ENCODE measurements around the gene ABCD4.
"Not testable (repeated sequence)": the region's sequence is repeated elsewhere in the genome, so short reads cannot be mapped to it uniquely, and the experiment has no call there.

ABCD4 gene

GRCh38 chr14:74333909-74334308 lies 31.2 kb upstream of the ABCD4 start:
- H3K79me2 ChIP-seq (ENCODE audit: insufficient read depth, low read length) = no peaks in the 10 kb centered on the region
- TF ChIP-seq CTCF (IDR thresholded peaks at IDR 0.05; ENCODE audit: insufficient read depth, low read length, poor library complexity, severe bottlenecking) = no peak
- no peak for TF ChIP-seq EZH2phosphoT487 (conservative IDR thresholded peaks at IDR 0.05; ENCODE audit: low read length)
- no peak overlapping the region for H3K9ac ChIP-seq (ENCODE audit: low read length)
- no peaks in the 10 kb centered on the region for H3K27me3 ChIP-seq (ENCODE audit: low read length)
- H3K9me3 ChIP-seq (ENCODE audit: insufficient read depth, low read length) = no peaks in the 10 kb centered on the region
- no peak overlapping the region for H3K27ac ChIP-seq (ENCODE audit: low read depth, low read length)
- H2AFZ ChIP-seq (ENCODE audit: low read depth, low read length, severe bottlenecking) = no peak overlapping the region
- H3F3A ChIP-seq (ENCODE audit: insufficient read depth) = no peaks in the 10 kb centered on the region
- H4K20me1 ChIP-seq (ENCODE audit: low read depth, low read length) = no peaks in the 10 kb centered on the region
- no peak overlapping the region for H3K4me2 ChIP-seq (ENCODE audit: low read depth, low read length, poor library complexity, severe bottlenecking)
- H3K36me3 ChIP-seq (ENCODE audit: low read length) = no peaks in the 10 kb centered on the region
- H3K4me3 ChIP-seq (ENCODE audit: insufficient read depth, low read length, poor library complexity, severe bottlenecking) = no peak overlapping the region
- H3K9me2 ChIP-seq (replicated peaks; ENCODE audit: insufficient read depth, low read length) = no peaks in the 10 kb centered on the region

- not testable (repeated sequence) for H3K27me3 ChIP-seq (ENCODE audit: low read length); H3K36me3 ChIP-seq (ENCODE audit: low read length); H3K4me2 ChIP-seq (ENCODE audit: low read depth, low read length, poor library complexity, severe bottlenecking); H4K20me1 ChIP-seq (ENCODE audit: low read depth, low read length); H3K9ac ChIP-seq (ENCODE audit: low read length); H3K9me3 ChIP-seq (ENCODE audit: insufficient read depth, low read length); H3F3A ChIP-seq (ENCODE audit: insufficient read depth); H3K27ac ChIP-seq (ENCODE audit: low read depth, low read length); H3K4me3 ChIP-seq (ENCODE audit: insufficient read depth, low read length, poor library complexity, severe bottlenecking); H3K9me2 ChIP-seq (replicated peaks; ENCODE audit: insufficient read depth, low read length); H2AFZ ChIP-seq (ENCODE audit: low read depth, low read length, severe bottlenecking); H3K79me2 ChIP-seq (ENCODE audit: insufficient read depth, low read length)
Observed at GRCh38 chr14:74329950-74330552, 27.3 kb upstream of the ABCD4 start.

GRCh38 chr14:74326369-74327152 lies 23.8 kb upstream of the ABCD4 start:
- Histone ChIP-seq H3K4me2 (ENCODE audit: low read depth, low read length, poor library complexity, severe bottlenecking) (no peak overlapping the region), H3K4me3 (ENCODE audit: insufficient read depth, low read length, poor library complexity, severe bottlenecking) (no peak overlapping the region), H4K20me1 (ENCODE audit: low read depth, low read length) (no peaks in the 10 kb centered on the region), H3F3A (ENCODE audit: insufficient read depth) (no peaks in the 10 kb centered on the region), H3K27ac (ENCODE audit: low read depth, low read length) (no peak overlapping the region), H3K9me3 (ENCODE audit: insufficient read depth, low read length) (no peaks in the 10 kb centered on the region), H3K9ac (ENCODE audit: low read length) (no peak overlapping the region), H3K79me2 (ENCODE audit: insufficient read depth, low read length) (no peaks in the 10 kb centered on the region), H3K9me2 (replicated peaks; ENCODE audit: insufficient read depth, low read length) (no peaks in the 10 kb centered on the region), H2AFZ (ENCODE audit: low read depth, low read length, severe bottlenecking) (no peak overlapping the region), H3K36me3 (ENCODE audit: low read length) (no peaks in the 10 kb centered on the region), H3K27me3 (ENCODE audit: low read length) (no peaks in the 10 kb centered on the region)
- no peak for TF ChIP-seq EZH2phosphoT487 (conservative IDR thresholded peaks at IDR 0.05; ENCODE audit: low read length)
- TF ChIP-seq CTCF (IDR thresholded peaks at IDR 0.05; ENCODE audit: insufficient read depth, low read length, poor library complexity, severe bottlenecking) = no peak

GRCh38 chr14:74325446-74325845 lies 22.7 kb upstream of the ABCD4 start:
- Histone ChIP-seq H3K9ac (ENCODE audit: low read length) (no peak overlapping the region), H3F3A (ENCODE audit: insufficient read depth) (no peaks in the 10 kb centered on the region), H3K4me3 (ENCODE audit: insufficient read depth, low read length, poor library complexity, severe bottlenecking) (no peak overlapping the region), H4K20me1 (ENCODE audit: low read depth, low read length) (no peaks in the 10 kb centered on the region), H3K27ac (ENCODE audit: low read depth, low read length) (no peak overlapping the region), H3K9me3 (ENCODE audit: insufficient read depth, low read length) (no peaks in the 10 kb centered on the region), H2AFZ (ENCODE audit: low read depth, low read length, severe bottlenecking) (no peak overlapping the region), H3K9me2 (replicated peaks; ENCODE audit: insufficient read depth, low read length) (no peaks in the 10 kb centered on the region), H3K79me2 (ENCODE audit: insufficient read depth, low read length) (no peaks in the 10 kb centered on the region), H3K27me3 (ENCODE audit: low read length) (no peaks in the 10 kb centered on the region), H3K36me3 (ENCODE audit: low read length) (no peaks in the 10 kb centered on the region), H3K4me2 (ENCODE audit: low read depth, low read length, poor library complexity, severe bottlenecking) (no peak overlapping the region)
- TF ChIP-seq EZH2phosphoT487 (conservative IDR thresholded peaks at IDR 0.05; ENCODE audit: low read length) (no peak), CTCF (IDR thresholded peaks at IDR 0.05; ENCODE audit: insufficient read depth, low read length, poor library complexity, severe bottlenecking) (no peak)
